ENCODE measurements around the gene MTERF2. TPM values are rescaled to one million over a fixed set of nuclear protein-coding genes. Genes with fewer than 3 reads are reported as not detected.

The MTERF2 gene
- total and polyA plus RNA-seq, 2 of the 13 experiments (the other 11 are each of a cell fraction or from before 2014, with no cell fraction given): 8.0 to 11.6 TPM

- peak; percentile 99 for TF ChIP-seq ZXDC (CRISPR knock-in tag; IDR thresholded peaks at IDR 0.05)
- TF ChIP-seq HOXA7 (CRISPR knock-in tag; IDR thresholded peaks at IDR 0.05): no peak
- peak; percentile 66 for TF ChIP-seq ZNF709 (CRISPR knock-in tag; IDR thresholded peaks at IDR 0.05)
- peak; percentile 68 for TF ChIP-seq HOXA3 (CRISPR knock-in tag; IDR thresholded peaks at IDR 0.05)
- TF ChIP-seq ATF7 (IDR thresholded peaks at IDR 0.05): no peak
- 0 out of 2 replicates have a peak, but pooled peaks have one; percentile 14 for TF ChIP-seq ATF7 (CRISPR knock-in tag; IDR thresholded peaks at IDR 0.05)
- peak; percentile 48; the same call in 1 of the 2 replicates for TF ChIP-seq GATAD2A (CRISPR knock-in tag; IDR thresholded peaks at IDR 0.05)
- TF ChIP-seq ZNF317 (CRISPR knock-in tag; IDR thresholded peaks at IDR 0.05): peak; percentile 55; the same call in 1 of the 2 replicates
- TF ChIP-seq RXRA (CRISPR knock-in tag; IDR thresholded peaks at IDR 0.05): 0 out of 2 replicates have a peak, but pooled peaks have one; percentile 13
- TF ChIP-seq ZNF75D (CRISPR knock-in tag; IDR thresholded peaks at IDR 0.05; ENCODE audit: borderline replicate concordance): 0 out of 2 replicates have a peak, but pooled peaks have one; percentile 83
- peak; percentile 30; the same call in 1 of the 2 replicates for TF ChIP-seq TGIF2 (CRISPR knock-in tag; IDR thresholded peaks at IDR 0.05)
- TF ChIP-seq ZNF530 (CRISPR knock-in tag; IDR thresholded peaks at IDR 0.05; ENCODE audit: low read depth): 0 out of 2 replicates have a peak, but pooled peaks have one; percentile 19
- TF ChIP-seq TAF15 (IDR thresholded peaks at IDR 0.05; ENCODE audit: low read depth, low read length, poor library complexity, severe bottlenecking): no peak
- TF ChIP-seq GATA4 (IDR thresholded peaks at IDR 0.05; ENCODE audit: borderline replicate concordance, low read depth): peak; percentile 48; the same call in 1 of the 2 replicates
- TF ChIP-seq ATF5 (CRISPR knock-in tag; IDR thresholded peaks at IDR 0.05; ENCODE audit: low read depth): peak; percentile 85; the same call in 1 of the 2 replicates
- no peak for TF ChIP-seq ZNF556 (CRISPR knock-in tag; IDR thresholded peaks at IDR 0.05; ENCODE audit: borderline replicate concordance)
- no peak for TF ChIP-seq KLF11 (CRISPR knock-in tag; IDR thresholded peaks at IDR 0.05)
- peak; percentile 81 to 96 for TF ChIP-seq POLR2A (IDR thresholded peaks at IDR 0.05; ENCODE audit: insufficient read depth in 1 of 2, low read depth in 2 of 2, low read length in 2 of 2)
- peak; percentile 55 for TF ChIP-seq AGO2 (optimal IDR thresholded peaks at IDR 0.05; ENCODE audit: low read depth, low read length)
- TF ChIP-seq ZNF761 (CRISPR knock-in tag; conservative IDR thresholded peaks at IDR 0.05): no peak; the same call in 1 of the 2 replicates
- no peak for TF ChIP-seq FLYWCH1 (CRISPR knock-in tag; IDR thresholded peaks at IDR 0.05)
- peak; percentile 55; the same call in 1 of the 2 replicates for TF ChIP-seq KAT7 (CRISPR knock-in tag; IDR thresholded peaks at IDR 0.05; ENCODE audit: borderline replicate concordance)
- TF ChIP-seq HNRNPUL1 (IDR thresholded peaks at IDR 0.05; ENCODE audit: low read depth, low read length): 0 out of 2 replicates have a peak, but pooled peaks have one; percentile 29
- 0 out of 2 replicates have a peak, but pooled peaks have one; percentile 38 for TF ChIP-seq CREB1 (IDR thresholded peaks at IDR 0.05)
- TF ChIP-seq CREB1 (CRISPR knock-in tag; IDR thresholded peaks at IDR 0.05): peak; percentile 44; the same call in 1 of the 2 replicates
- no peak for TF ChIP-seq HNRNPH1 (optimal IDR thresholded peaks at IDR 0.05; ENCODE audit: low read depth, low read length)
- no peak for TF ChIP-seq PCBP2 (optimal IDR thresholded peaks at IDR 0.05; ENCODE audit: low read depth, low read length, poor library complexity, severe bottlenecking)
- peak; percentile 83 for TF ChIP-seq PHF8 (CRISPR knock-in tag; IDR thresholded peaks at IDR 0.05)
- TF ChIP-seq ZNF274 (CRISPR knock-in tag; IDR thresholded peaks at IDR 0.05): no peak; the same call in 1 of the 2 replicates
- TF ChIP-seq HIVEP1 (CRISPR knock-in tag; IDR thresholded peaks at IDR 0.05): peak; percentile 92
- peak; percentile 15; the same call in 1 of the 2 replicates for TF ChIP-seq MIXL1 (CRISPR knock-in tag; IDR thresholded peaks at IDR 0.05)
These were observed 31.4 kb downstream of the MTERF2 start, which contains the start of gene TMEM263 (continued) for GRCh38 chr12:106955377-106956047.
